HepG2 (cell line): Measurements from ENCODE around the gene KCNE4. TPM values are rescaled to one million over a fixed set of nuclear protein-coding genes. Genes with fewer than 3 reads are reported as not detected.

Source experiments
- ATAC-seq: fragments of 200-7000 bp; cut with Tn5 transposase; 3 replicates; pipeline ENCODE4 v1.9.1; 2020; ENCODE audit warnings: mild to moderate bottlenecking, moderate library complexity
- BruUV-seq: library from RNA; stranded (reverse); fragments of 400-500 nt; replicated peaks from 2 replicates; lab custom pipeline; 2021; lab: Mats Ljungman, UMichigan
- CTCF ChIA-PET: fragments of 300-600 bp; formaldehyde crosslinking; extraction: SDS; loops from one replicate; lab custom pipeline; 2021; ENCODE audit warnings: low total read pairs, inconsistent platforms, low intra/inter-chr PET ratio; lab: Yijun Ruan, JAX
- POLR2A ChIA-PET: fragments of 350-600 bp; sonication (Branson Sonifier 250); formaldehyde crosslinking; loops from one replicate; lab custom pipeline; 2020; ENCODE audit warnings: antibody characterized with exemption, inconsistent platforms; lab: Yijun Ruan, JAX
- DNase-seq: peaks from one replicate; pipeline ENCODE4 v3.0.0-alpha.2; 2015; ENCODE audit warnings: low spot score
- FAIRE-seq: peaks from 3 replicates; lab custom pipeline; 2011; peaks lifted over from hg19 to GRCh38; lab: Jason Lieb, UNC
- H2AFZ ChIP-seq: one replicate; pipeline ENCODE4 v1.6.1; 2011; ENCODE audit warnings: low read length, inconsistent platforms
- H3K27ac ChIP-seq: fragments of 300-600 bp; 3 replicates; pipeline ENCODE4 v1.8.0; 2011; ENCODE audit warnings: mixed run types, mild to moderate bottlenecking, mixed read lengths, low read length, inconsistent platforms; ENCODE audit not compliant: insufficient read depth; ENCODE audit errors: extremely low read length
- H3K27me3 ChIP-seq, 2 experiments: fragments of 200-600 bp in 1 of 2; 2 replicates in 1 of 2; 3 replicates in 1 of 2; pipeline versions ENCODE4 v1.6.0 to v1.8.0; 2011; ENCODE audit warnings: low read length in 2 of 2, mild to moderate bottlenecking in 2 of 2, moderate library complexity in 2 of 2, inconsistent platforms in 1 of 2; ENCODE audit not compliant: insufficient read depth in 2 of 2, control insufficient read depth in 1 of 2
- H3K36me3 ChIP-seq, 2 experiments: fragments of 200-600 bp in 1 of 2; replicated peaks in 1 of 2; 2 replicates in 1 of 2; 3 replicates in 1 of 2; pipeline versions ENCODE4 v1.5.1 to v1.8.0; 2011; ENCODE audit warnings: low read length in 2 of 2, inconsistent platforms in 1 of 2; ENCODE audit not compliant: insufficient read depth in 2 of 2, control insufficient read depth in 1 of 2
- H3K4me1 ChIP-seq: 2 replicates; pipeline ENCODE4 v1.5.1; 2012; ENCODE audit warnings: low read length, inconsistent platforms; ENCODE audit not compliant: insufficient read depth
- H3K4me2 ChIP-seq: 2 replicates; pipeline ENCODE4 v1.6.0; 2011; ENCODE audit warnings: low read depth, low read length, inconsistent platforms
- H3K4me3 ChIP-seq, 3 experiments: fragments of 200-600 bp in 1 of 3; sonication (generic), shearing (Covaris generic) in 1 of 3; replicated peaks in 1 of 3; 2 replicates each; pipeline ENCODE4 v1.5.1; 2011 to 2016; ENCODE audit warnings: low read length in 3 of 3, inconsistent platforms in 2 of 3, low read depth in 2 of 3, mild to moderate bottlenecking in 2 of 3, control low read depth in 1 of 3, mixed read lengths in 1 of 3; ENCODE audit not compliant: insufficient read depth in 1 of 3
- H3K79me2 ChIP-seq: one replicate; pipeline ENCODE4 v1.6.1; 2011; ENCODE audit warnings: low read length, inconsistent platforms; ENCODE audit not compliant: insufficient read depth
- H3K9ac ChIP-seq: 2 replicates; pipeline ENCODE4 v1.6.0; 2011; ENCODE audit warnings: mild to moderate bottlenecking, low read depth, low read length, inconsistent platforms; ENCODE audit not compliant: insufficient read depth
- H3K9me3 ChIP-seq: 2 replicates; pipeline ENCODE4 v1.5.1; 2012; ENCODE audit warnings: mild to moderate bottlenecking, low read length
- H4K20me1 ChIP-seq: 2 replicates; pipeline ENCODE4 v1.6.0; 2011; ENCODE audit warnings: inconsistent platforms, mild to moderate bottlenecking, low read length, moderate library complexity; ENCODE audit not compliant: insufficient read depth
- ATF7 ChIP-seq, 2 experiments: fragments of 450-650 bp in 1 of 2; sonication (generic) in 1 of 2; formaldehyde crosslinking in 1 of 2; IDR thresholded peaks; 2 replicates each; pipeline versions ENCODE4 v1.4.0 to v1.6.1; 2016 to 2020; ENCODE audit warnings: antibody characterized with exemption in 1 of 2, mild to moderate bottlenecking in 1 of 2, missing genetic modification reagents in 1 of 2
- DNMT1 ChIP-seq: sonication (generic); formaldehyde crosslinking; IDR thresholded peaks from 2 replicates; pipeline ENCODE4 v1.5.1; 2020; ENCODE audit warnings: mild to moderate bottlenecking, missing genetic modification reagents
- GTF3A ChIP-seq: sonication (generic); formaldehyde crosslinking; conservative IDR thresholded peaks from 2 replicates; pipeline ENCODE4 v1.4.0; 2020; ENCODE audit warnings: mild to moderate bottlenecking, missing genetic modification reagents
- HMGA1 ChIP-seq: sonication (generic); formaldehyde crosslinking; conservative IDR thresholded peaks from 2 replicates; pipeline ENCODE4 v1.4.0; 2020; ENCODE audit warnings: missing genetic modification reagents
- PAF1 ChIP-seq: IDR thresholded peaks from 2 replicates; pipeline ENCODE4 v1.6.1; 2016; ENCODE audit warnings: missing genetic modification reagents, missing compliant biosample characterization
- RARG ChIP-seq: sonication (generic); formaldehyde crosslinking; IDR thresholded peaks from 2 replicates; pipeline ENCODE4 v1.4.0; 2020; ENCODE audit warnings: low read depth, mild to moderate bottlenecking, missing genetic modification reagents
- RELA ChIP-seq: sonication (generic); formaldehyde crosslinking; IDR thresholded peaks from 2 replicates; pipeline ENCODE4 v1.4.0; 2020; ENCODE audit warnings: missing genetic modification reagents
- SETDB1 ChIP-seq: sonication (generic); formaldehyde crosslinking; IDR thresholded peaks from 2 replicates; pipeline ENCODE4 v1.5.1; 2020; ENCODE audit warnings: missing genetic modification reagents, mild to moderate bottlenecking, borderline replicate concordance
- SPEN ChIP-seq: sonication (generic); formaldehyde crosslinking; IDR thresholded peaks from 2 replicates; pipeline ENCODE4 v1.5.1; 2020; ENCODE audit warnings: low read depth, mild to moderate bottlenecking, missing genetic modification reagents
- SRF ChIP-seq: IDR thresholded peaks from 2 replicates; pipeline ENCODE4 v1.6.1; 2011; ENCODE audit warnings: mild to moderate bottlenecking, low read depth, low read length, moderate library complexity
- SRY ChIP-seq: sonication (generic); formaldehyde crosslinking; IDR thresholded peaks from 2 replicates; pipeline ENCODE4 v1.8.0; 2022; ENCODE audit warnings: mild to moderate bottlenecking, missing genetic modification reagents
- TEF ChIP-seq: sonication (generic); formaldehyde crosslinking; IDR thresholded peaks from 2 replicates; pipeline ENCODE4 v1.5.0; 2020; ENCODE audit warnings: missing genetic modification reagents
- ZKSCAN1 ChIP-seq: fragments of 150-350 bp; IDR thresholded peaks from 2 replicates; pipeline ENCODE4 v1.6.1; 2014; ENCODE audit warnings: low read length
- ZMYM4 ChIP-seq: sonication (generic); formaldehyde crosslinking; IDR thresholded peaks from 2 replicates; pipeline ENCODE4 v1.8.1; 2023; ENCODE audit warnings: mild to moderate bottlenecking, missing genetic modification reagents
- ZNF136 ChIP-seq: sonication (generic); formaldehyde crosslinking; IDR thresholded peaks from 2 replicates; pipeline ENCODE4 v1.8.1; 2022; ENCODE audit warnings: low read depth, mild to moderate bottlenecking, moderate library complexity, missing genetic modification reagents
- ZNF558 ChIP-seq: sonication (generic); formaldehyde crosslinking; IDR thresholded peaks from 2 replicates; pipeline ENCODE4 v1.9.0; 2022; ENCODE audit warnings: mild to moderate bottlenecking, missing genetic modification reagents, borderline replicate concordance
- WGBS: methylation state at CpG from one replicate; pipeline ENCODE4 v1.1.6; 2017; ENCODE audit warnings: low lambda C conversion rate; 5-methylcytosine and 5-hydroxymethylcytosine counted together
- in situ Hi-C: cut with HindIII; loops from 2 replicates; pipeline ENCODE4 v1.10.0; 2017; ENCODE audit warnings: low pct_unique_long_range_greater_than_20kb; ENCODE audit not compliant: extremely low pct_ligation_motif_present
- intact Hi-C: fragments of 100-400 bp; cut with micrococcal nuclease; formaldehyde crosslinking; loops from one replicate; pipeline ENCODE4 v1.10.0; 2022; ENCODE audit not compliant: unreplicated experiment
- polyA plus RNA-seq, 8 experiments: library from polyadenylated mRNA; depleted of rRNA in 3 of 8; stranded (reverse) in 7 of 8; unstranded in 1 of 8; fragments of >200 nt; fragmentation: Illumina TruSeq in 4 of 8; extraction: Trizol in 4 of 8; gene quantifications; 2 replicates each; pipeline versions ENCODE4 v1.2.1 to v1.2.3, GENCODE V29; 2011 to 2016; ENCODE audit warnings: low read depth in 4 of 8, missing spikeins in 1 of 8, mixed read lengths in 1 of 8; ENCODE audit not compliant: insufficient read depth in 1 of 8
- total RNA-seq, 5 experiments: library from RNA; depleted of rRNA; stranded (reverse); fragments of >200 nt; fragmentation: Illumina TruSeq; extraction: Trizol; gene quantifications; 2 replicates each; pipeline ENCODE4 v1.2.3, GENCODE V29; 2016; ENCODE audit warnings: low read depth in 1 of 5

KCNE4 gene
- total and polyA plus RNA-seq, 2 of the 13 experiments (the other 11 are each of a cell fraction or from before 2014, with no cell fraction given) = not detected

- Histone ChIP-seq H3K79me2 (no peaks in the 10 kb centered on the region), H3K9ac (no peak overlapping the region), H4K20me1 (no peaks in the 10 kb centered on the region), H3K4me2 (no peak overlapping the region), H3K36me3 (no peaks in the 10 kb centered on the region), H3K4me3 (no peak overlapping the region), H2AFZ (no peak overlapping the region), H3K9me3 (no peaks in the 10 kb centered on the region), H3K27ac (no peak overlapping the region), H3K4me1 (no peaks in the 10 kb centered on the region)
- intact Hi-C loops = no loop called here
- CTCF ChIA-PET = no interaction called here
- FAIRE-seq (no peak), DNase-seq (no peak), ATAC-seq (no peak)
- POLR2A ChIA-PET = no interaction called here
- in situ Hi-C loops = loop anchor here (25.0 kb wide), 1 partner anchor 394 kb away; no protein-coding TSS in a partner anchor
- WGBS = 4% methylated on average over 3 of the region's 3 CpGs
- BruUV-seq = no TSS peak
- no peak for TF ChIP-seq ATF7 (IDR thresholded peaks at IDR 0.05)
- no peak for TF ChIP-seq ATF7 (CRISPR knock-in tag; IDR thresholded peaks at IDR 0.05)
- TF ChIP-seq RELA (CRISPR knock-in tag) = no peak
- no peak for TF ChIP-seq GTF3A (CRISPR knock-in tag)
- TF ChIP-seq SRY (CRISPR knock-in tag) = no peak
- TF ChIP-seq ZNF136 (CRISPR knock-in tag) = no peak
- no peak for TF ChIP-seq TEF (CRISPR knock-in tag)
- no peak for TF ChIP-seq ZMYM4 (CRISPR knock-in tag)
- TF ChIP-seq SETDB1 (CRISPR knock-in tag) = no peak
- TF ChIP-seq HMGA1 (CRISPR knock-in tag) = no peak
- no peak for TF ChIP-seq RARG (CRISPR knock-in tag)
- no peak for TF ChIP-seq ZNF558 (CRISPR knock-in tag)
- TF ChIP-seq SPEN (CRISPR knock-in tag) = no peak
- TF ChIP-seq ZKSCAN1 = no peak
- no peak for TF ChIP-seq SRF
- TF ChIP-seq DNMT1 (CRISPR knock-in tag) = no peak
- no peak for TF ChIP-seq PAF1 (CRISPR knock-in tag)
- TF ChIP-seq, all 625 proteins: peak for 0
- peaks cover 0 to 11% of the 10 kb centered on the region in 2 experiments; a peak in 3 of 5 replicates for H3K27me3 ChIP-seq
These were observed 29.8 kb downstream of the KCNE4 start for GRCh38 chr2:223081789-223082188.
